Esophagus muscularis mucosa (tissue), 4 donors: ENCODE data around the gene MEIG1.
"Not testable (repeated sequence)": the region's sequence is repeated elsewhere in the genome, so short reads cannot be mapped to it uniquely, and the experiment has no call there.

Source experiments
- CTCF ChIP-seq, 3 experiments: fragments of 200-600 bp in 2 of 3; fragments of 450-650 bp in 1 of 3; sonication (generic) in 2 of 3; IDR thresholded peaks; one replicate each; pipeline ENCODE4 v1.5.1; 2017 to 2019; ENCODE audit warnings: antibody characterized with exemption in 3 of 3, mild to moderate bottlenecking in 2 of 3, moderate library complexity in 1 of 3
- EP300 ChIP-seq: sonication (generic); formaldehyde crosslinking; IDR thresholded peaks from one replicate; pipeline ENCODE4 v1.6.1; 2017; ENCODE audit warnings: antibody characterized with exemption
- POLR2A ChIP-seq: fragments of 450-650 bp; IDR thresholded peaks from one replicate; pipeline ENCODE4 v1.6.1; 2017; ENCODE audit warnings: antibody characterized with exemption, moderate library complexity, mild to moderate bottlenecking, low read depth
- POLR2AphosphoS5 ChIP-seq, 2 donors: sonication (generic); formaldehyde crosslinking; IDR thresholded peaks; one replicate each; pipeline ENCODE4 v1.6.1; 2017; ENCODE audit warnings: antibody characterized with exemption in 2 of 2

- TF ChIP-seq POLR2A; POLR2AphosphoS5 (IDR thresholded peaks at IDR 0.05); CTCF (IDR thresholded peaks at IDR 0.05); EP300: not testable (repeated sequence)
These were observed 54.3 kb downstream of the MEIG1 start for GRCh38 chr10:15013530-15013929.
